B cell (primary cell): Measurements from ENCODE around the gene GNAS. TPM values are rescaled to one million over a fixed set of nuclear protein-coding genes. Genes with fewer than 3 reads are reported as not detected.

ENCODE experiments used
- ATAC-seq: fragments of 200-7000 bp; cut with Tn5 transposase; one replicate; pipeline ENCODE4 v1.10.0; 2021; ENCODE audit warnings: low read depth, mild to moderate bottlenecking, moderate number of reproducible peaks, moderate library complexity
- CTCF ChIA-PET: fragments of 350-600 bp; sonication (Branson Sonifier 250); formaldehyde crosslinking; loops from one replicate; lab custom pipeline; 2021; ENCODE audit warnings: antibody characterized with exemption, inconsistent platforms; lab: Charles Lee
- POLR2A ChIA-PET: fragments of 350-600 bp; sonication (Branson Sonifier 250); formaldehyde crosslinking; loops from one replicate; lab custom pipeline; 2021; ENCODE audit warnings: antibody characterized with exemption; lab: Charles Lee
- DNase-seq: peaks from one replicate; pipeline ENCODE4 v3.0.0; 2013
- H2AFZ ChIP-seq: 2 replicates; pipeline ENCODE4 v1.6.1; 2012; ENCODE audit warnings: mild to moderate bottlenecking, low read depth, low read length; ENCODE audit not compliant: insufficient read depth, poor library complexity, severe bottlenecking
- H3K27ac ChIP-seq, 2 donors: 1 replicate in 1 of 2; 2 replicates in 1 of 2; pipeline ENCODE4 v1.5.1; 2012 to 2013; ENCODE audit warnings: low read length in 2 of 2, mild to moderate bottlenecking in 2 of 2, moderate library complexity in 1 of 2
- H3K27me3 ChIP-seq, 4 experiments: fragments of 200-600 bp in 1 of 4; sonication (generic) in 1 of 4; replicated peaks in 1 of 4; 1 replicate in 2 of 4; 2 replicates in 2 of 4; pipeline versions ENCODE4 v1.6.1 to v1.7.0; 2013 to 2016; ENCODE audit warnings: low read length in 3 of 4, mild to moderate bottlenecking in 2 of 4, mixed read lengths in 1 of 4, moderate library complexity in 1 of 4; ENCODE audit not compliant: insufficient read depth in 4 of 4, control insufficient read depth in 3 of 4; ENCODE audit errors: control extremely low read depth in 1 of 4
- H3K36me3 ChIP-seq, 2 experiments: replicated peaks in 1 of 2; 1 replicate in 1 of 2; 2 replicates in 1 of 2; pipeline versions ENCODE4 v1.6.1 to v1.7.1; 2013; ENCODE audit warnings: low read length in 1 of 2; ENCODE audit not compliant: insufficient read depth in 2 of 2, control insufficient read depth in 1 of 2; ENCODE audit errors: control extremely low read depth in 1 of 2, extremely low read depth in 1 of 2
- H3K4me1 ChIP-seq, 2 donors: fragments of 200-600 bp in 1 of 2; sonication (generic) in 1 of 2; 1 replicate in 1 of 2; 2 replicates in 1 of 2; pipeline versions ENCODE4 v1.5.1 to v1.6.1; 2013 to 2017; ENCODE audit warnings: low read length in 2 of 2; ENCODE audit not compliant: control insufficient read depth in 2 of 2, insufficient read depth in 2 of 2
- H3K4me2 ChIP-seq: replicated peaks from 2 replicates; pipeline ENCODE3; 2012; ENCODE audit warnings: mild to moderate bottlenecking, low read depth, low read length; ENCODE audit not compliant: poor library complexity, severe bottlenecking
- H3K4me3 ChIP-seq, 5 experiments: fragments of 200-600 bp in 1 of 5; sonication (generic) in 1 of 5; 1 replicate in 3 of 5; 2 replicates in 2 of 5; pipeline versions ENCODE4 v1.5.1 to v1.7.0; 2011 to 2016; ENCODE audit warnings: low read length in 4 of 5, mild to moderate bottlenecking in 4 of 5, low read depth in 2 of 5, control low read depth in 1 of 5, moderate library complexity in 1 of 5; ENCODE audit not compliant: insufficient read depth in 1 of 5; ENCODE audit errors: control extremely low read depth in 1 of 5, extremely low read depth in 1 of 5
- H3K79me2 ChIP-seq: fragments of 200-600 bp; sonication (generic); one replicate; pipeline ENCODE4 v1.6.0; 2016; ENCODE audit warnings: low read length; ENCODE audit not compliant: control insufficient read depth, insufficient read depth
- H3K9ac ChIP-seq: fragments of 200-600 bp; sonication (generic); 2 replicates; pipeline ENCODE4 v1.6.1; 2017; ENCODE audit warnings: mild to moderate bottlenecking, low read length, moderate library complexity
- H3K9me3 ChIP-seq, 3 donors: one replicate each; pipeline versions ENCODE4 v1.6.1 to v1.7.1; 2013; ENCODE audit warnings: low read length in 2 of 3; ENCODE audit not compliant: control insufficient read depth in 2 of 3, insufficient read depth in 1 of 3; ENCODE audit errors: control extremely low read depth in 1 of 3
- H4K20me1 ChIP-seq: 2 replicates; pipeline ENCODE4 v1.6.0; 2012; ENCODE audit warnings: mild to moderate bottlenecking, low read length; ENCODE audit not compliant: insufficient read depth, control insufficient read depth, poor library complexity, severe bottlenecking
- H3K27ac Mint-ChIP-seq: one replicate; pipeline ENCODE4 v1.8.0; 2021; ENCODE audit warnings: mixed read lengths
- H3K27me3 Mint-ChIP-seq: one replicate; pipeline ENCODE4 v1.8.0; 2021; ENCODE audit warnings: mixed read lengths
- H3K4me1 Mint-ChIP-seq: one replicate; pipeline ENCODE4 v1.8.0; 2021; ENCODE audit warnings: mixed read lengths
- H3K4me3 Mint-ChIP-seq: one replicate; pipeline ENCODE4 v1.8.0; 2021; ENCODE audit warnings: mixed read lengths
- H3K9me3 Mint-ChIP-seq: one replicate; pipeline ENCODE4 v1.8.0; 2022; ENCODE audit warnings: mixed read lengths; ENCODE audit not compliant: insufficient read depth
- CTCF ChIP-seq: fragments of 200-600 bp; IDR thresholded peaks from one replicate; pipeline ENCODE4 v1.8.0; 2022; ENCODE audit warnings: antibody characterized with exemption, mild to moderate bottlenecking
- EZH2 ChIP-seq: IDR thresholded peaks from 2 replicates; pipeline ENCODE4 v1.6.1; 2012; ENCODE audit warnings: borderline replicate concordance, low read depth, mild to moderate bottlenecking, moderate library complexity, low read length; ENCODE audit not compliant: insufficient read depth, poor library complexity, severe bottlenecking
- WGBS: methylation state at CpG from one replicate; pipeline ENCODE4 v1.1.5; 2013; ENCODE audit warnings: missing lambda C conversion rate; ENCODE audit not compliant: insufficient coverage; 5-methylcytosine and 5-hydroxymethylcytosine counted together
- intact Hi-C: fragments of 100-400 bp; cut with micrococcal nuclease; formaldehyde crosslinking; loops from one replicate; pipeline ENCODE4 v1.10.0; 2022
- polyA plus RNA-seq: library from polyadenylated mRNA; depleted of rRNA; stranded (reverse); fragments of >200 nt; gene quantifications from 2 replicates; pipeline ENCODE4 v1.2.3, GENCODE V29; 2012
- total RNA-seq, 2 donors: library from RNA; stranded (reverse); fragments of 120-200 nt in 1 of 2; gene quantifications; 1 replicate in 1 of 2; 2 replicates in 1 of 2; pipeline versions ENCODE4 v1.2.3 to v1.2.4, GENCODE V29; 2013 to 2022

Gene GNAS
- total and polyA plus RNA-seq, 2 donors (not counting 1 experiment from before 2014, with no cell fraction given): 714 to 1,181 TPM

- H3K4me3 Mint-ChIP-seq: peak overlapping the region; percentile 85
- DNase-seq (peak; percentile 95), ATAC-seq (peak; percentile 84)
- H4K20me1 ChIP-seq: peaks cover 11% of the 10 kb centered on the region
- H2AFZ ChIP-seq: peak overlapping the region; percentile 1
- peak overlapping the region; percentile 24 to 54 (median 33) for H3K4me3 ChIP-seq
- peak overlapping the region; percentile 66 for H3K9ac ChIP-seq
- no CpG with 5 or more reads among the region's 13 CpGs for WGBS
- H3K4me1 ChIP-seq: peaks cover 24 to 37% of the 10 kb centered on the region in 2 donors
- H3K4me2 ChIP-seq: peak overlapping the region; percentile 81
- H3K9me3 ChIP-seq: no peaks in the 10 kb centered on the region
- ChIA-PET CTCF (interaction anchor here (0.6 to 1.6 kb wide), 9 partner anchors 10 to 315 kb away, joined by 3 to 6 read pairs (median 3); partner anchors contain the start of gene ATP5F1E), POLR2A (interaction anchor here (0.6 to 1.5 kb wide), 8 partner anchors 16 to 124 kb away, joined by 3 to 7 read pairs (median 3); partner anchors contain the start of gene ATP5F1E)
- no peaks in the 10 kb centered on the region for H3K9me3 Mint-ChIP-seq
- H3K27me3 Mint-ChIP-seq: no peaks in the 10 kb centered on the region
- H3K4me1 Mint-ChIP-seq: peaks cover 59% of the 10 kb centered on the region
- H3K36me3 ChIP-seq: peaks cover 3 to 78% of the 10 kb centered on the region in 2 experiments
- intact Hi-C loops: loop anchor here (1.0 to 5.0 kb wide), 6 partner anchors 15 to 600 kb away; partner anchors contain the start of genes ATP5F1E, NELFCD, RAB22A and ZNF831
- peak overlapping the region; percentile 94 for H3K27ac Mint-ChIP-seq
- TF ChIP-seq CTCF (no peak), EZH2 (no peak)
- H3K79me2 ChIP-seq: peaks cover 62% of the 10 kb centered on the region
- H3K27me3 ChIP-seq: no peaks in the 10 kb centered on the region
- H3K27ac ChIP-seq: peak overlapping the region; percentile 94 to 97
These were observed 55.0 kb downstream of the GNAS start for GRCh38 chr20:58907320-58908137.
